Neuron (in vitro differentiated cells): ENCODE results near the gene CATSPERZ.

Source experiments
- H2AFZ ChIP-seq: one replicate; pipeline ENCODE4 v1.6.1; 2013; ENCODE audit warnings: low read depth, mild to moderate bottlenecking, inconsistent platforms, low read length, moderate library complexity
- H3K27me3 ChIP-seq: one replicate; pipeline ENCODE4 v1.6.1; 2013; ENCODE audit warnings: low read length; ENCODE audit not compliant: insufficient read depth
- H3K36me3 ChIP-seq: one replicate; pipeline ENCODE4 v1.6.1; 2013; ENCODE audit warnings: low read length; ENCODE audit not compliant: insufficient read depth
- H3K4me1 ChIP-seq: one replicate; pipeline ENCODE4 v1.6.1; 2013; ENCODE audit warnings: low read length; ENCODE audit not compliant: insufficient read depth
- H3K4me3 ChIP-seq: 2 replicates; pipeline ENCODE4 v1.5.1; 2013; ENCODE audit warnings: mild to moderate bottlenecking, low read length, moderate library complexity
- H3K9me3 ChIP-seq: one replicate; pipeline ENCODE4 v1.6.1; 2013; ENCODE audit warnings: low read length

CATSPERZ gene

GRCh38 chr11:64258946-64259532 is 41.1 kb upstream of the CATSPERZ start:
- Histone ChIP-seq H3K9me3 (no peaks in the 10 kb centered on the region), H3K4me1 (no peaks in the 10 kb centered on the region), H3K27me3 (no peaks in the 10 kb centered on the region), H3K4me3 (no peak overlapping the region), H3K36me3 (peaks cover 56% of the 10 kb centered on the region), H2AFZ (no peak overlapping the region)

DNA sequence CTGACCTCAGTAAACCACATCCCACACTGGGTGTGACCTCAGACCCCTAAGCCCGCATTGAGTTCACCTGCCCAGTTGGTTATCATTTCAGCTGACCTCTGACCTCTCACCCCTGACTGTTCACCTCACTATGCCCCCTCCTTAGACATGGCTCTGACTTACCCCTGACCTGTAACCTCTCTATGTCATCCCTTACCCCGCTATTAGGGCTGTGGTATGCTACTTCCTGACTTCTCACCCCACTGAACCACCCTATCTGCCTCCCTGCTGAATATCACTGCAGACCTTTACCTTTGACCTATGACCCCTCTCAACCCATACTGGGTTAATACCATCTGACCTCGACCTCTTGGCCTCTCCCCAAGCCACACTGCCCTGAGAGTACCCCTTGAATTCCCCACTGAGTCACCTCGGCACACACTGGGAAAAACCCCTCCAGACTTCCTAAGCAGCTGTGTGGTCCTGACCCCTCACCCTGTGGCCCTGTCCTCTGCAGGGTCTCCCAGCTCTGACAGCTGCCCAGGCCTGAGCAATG is 40.6 kb upstream of the CATSPERZ start:
- Histone ChIP-seq H3K9me3 (no peaks in the 10 kb centered on the region), H3K4me1 (no peaks in the 10 kb centered on the region), H3K36me3 (peaks cover 56% of the 10 kb centered on the region), H2AFZ (no peak overlapping the region), H3K4me3 (no peak overlapping the region), H3K27me3 (no peaks in the 10 kb centered on the region)

DNA sequence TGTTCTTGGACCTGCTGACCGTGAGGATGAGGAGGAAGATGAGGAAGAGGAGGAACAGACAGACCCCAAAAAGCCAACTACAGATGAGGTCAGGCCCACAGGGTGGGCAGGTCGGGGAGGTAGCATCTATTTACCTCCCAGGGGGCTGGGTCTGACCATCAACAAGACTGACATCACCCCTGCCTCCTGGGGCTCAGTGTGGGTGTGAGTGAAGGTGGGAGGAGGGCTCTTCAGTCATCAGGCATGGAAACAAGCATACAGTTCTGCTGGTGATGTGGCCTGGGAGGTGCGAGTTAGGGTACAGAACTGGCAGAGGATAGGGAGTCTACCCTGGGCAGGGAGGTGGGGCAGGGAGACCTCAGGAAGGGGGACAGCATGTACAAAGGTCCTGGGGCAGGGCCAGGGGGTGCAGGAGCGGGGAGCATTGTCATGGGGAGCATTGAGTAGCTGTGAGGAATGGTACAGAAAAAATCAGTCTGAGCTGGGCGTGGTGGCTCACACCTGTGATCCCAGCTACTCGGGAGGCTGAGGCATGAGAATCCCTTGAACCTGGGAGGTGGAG is 39.9 kb upstream of the CATSPERZ start:
- no peak overlapping the region for H2AFZ ChIP-seq
- H3K36me3 ChIP-seq = peaks cover 56% of the 10 kb centered on the region
- no peaks in the 10 kb centered on the region for H3K9me3 ChIP-seq
- H3K27me3 ChIP-seq = no peaks in the 10 kb centered on the region
- H3K4me3 ChIP-seq = no peak overlapping the region
- H3K4me1 ChIP-seq = no peaks in the 10 kb centered on the region

DNA sequence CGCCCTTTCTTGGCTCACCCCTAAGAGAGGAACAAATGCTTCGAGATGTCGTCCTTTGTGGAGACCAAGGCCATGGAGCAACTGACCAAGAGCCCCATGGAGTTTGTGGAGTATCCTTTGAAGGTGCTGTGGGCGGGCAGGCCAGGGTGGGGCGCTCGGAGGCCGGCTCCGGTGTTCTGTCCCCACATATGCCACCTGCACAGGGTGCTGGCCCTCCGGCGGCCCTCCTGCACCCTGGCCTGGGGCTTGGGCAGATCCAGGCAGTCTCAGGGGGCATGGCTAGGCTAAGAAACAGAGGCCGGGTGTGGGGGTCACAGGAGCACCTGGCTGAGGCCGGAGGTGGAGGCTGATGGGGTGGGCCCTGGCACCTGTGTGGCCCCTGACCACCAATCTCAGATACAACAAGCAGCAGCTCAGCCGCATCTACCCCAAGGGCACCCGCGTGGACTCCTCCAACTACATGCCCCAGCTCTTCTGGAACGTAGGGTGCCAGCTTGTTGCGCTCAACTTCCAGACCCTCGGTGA is 38.5 kb upstream of the CATSPERZ start:
- H3K4me3 ChIP-seq = no peak overlapping the region
- no peaks in the 10 kb centered on the region for H3K4me1 ChIP-seq
- no peak overlapping the region for H2AFZ ChIP-seq
- H3K27me3 ChIP-seq = no peaks in the 10 kb centered on the region
- no peaks in the 10 kb centered on the region for H3K9me3 ChIP-seq
- H3K36me3 ChIP-seq = peaks cover 52% of the 10 kb centered on the region

DNA sequence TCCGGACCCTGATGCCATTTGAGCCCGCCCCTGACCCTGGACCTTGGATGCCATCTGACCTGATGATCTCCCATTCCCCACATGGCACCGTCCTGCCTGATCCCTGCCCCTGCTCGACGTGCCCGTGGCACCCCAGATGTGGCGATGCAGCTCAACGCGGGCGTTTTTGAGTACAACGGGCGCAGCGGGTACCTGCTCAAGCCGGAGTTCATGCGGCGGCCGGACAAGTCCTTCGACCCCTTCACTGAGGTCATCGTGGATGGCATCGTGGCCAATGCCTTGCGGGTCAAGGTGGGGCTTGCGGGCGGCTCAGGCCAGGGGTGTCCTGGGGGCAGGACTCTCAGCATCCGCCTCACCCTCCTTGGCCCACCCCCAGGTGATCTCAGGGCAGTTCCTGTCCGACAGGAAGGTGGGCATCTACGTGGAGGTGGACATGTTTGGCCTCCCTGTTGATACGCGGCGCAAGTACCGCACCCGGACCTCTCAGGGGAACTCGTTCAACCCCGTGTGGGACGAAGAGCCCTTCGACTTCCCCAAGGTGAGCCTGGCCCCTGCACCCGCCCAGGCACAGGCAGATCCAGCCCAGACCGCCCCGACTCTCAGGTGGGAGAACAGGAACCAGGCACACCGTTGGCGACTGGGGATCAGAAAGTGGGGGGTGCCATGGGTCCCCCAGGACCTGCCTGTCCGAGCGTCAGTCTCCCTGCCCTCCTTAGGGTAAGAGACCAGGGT is 37.7 kb upstream of the CATSPERZ start:
- Histone ChIP-seq H3K27me3 (no peaks in the 10 kb centered on the region), H3K36me3 (peaks cover 51% of the 10 kb centered on the region)

GRCh38 chr11:64263021-64263946 is 36.9 kb upstream of the CATSPERZ start:
- Histone ChIP-seq H3K36me3 (peaks cover 48% of the 10 kb centered on the region), H2AFZ (no peak overlapping the region), H3K9me3 (no peaks in the 10 kb centered on the region), H3K27me3 (no peaks in the 10 kb centered on the region), H3K4me1 (peaks cover under 1% of the 10 kb centered on the region), H3K4me3 (no peak overlapping the region)

More for the DNA sequence above, 37.7 kb upstream of the CATSPERZ start:
- no peak overlapping the region for H2AFZ ChIP-seq
- no peak overlapping the region for H3K4me3 ChIP-seq
- H3K4me1 ChIP-seq = no peaks in the 10 kb centered on the region
- H3K9me3 ChIP-seq = no peaks in the 10 kb centered on the region

GRCh38 chr11:64263947-64264317 is 36.2 kb upstream of the CATSPERZ start:
- Histone ChIP-seq H2AFZ (no peak overlapping the region), H3K9me3 (no peaks in the 10 kb centered on the region), H3K36me3 (peaks cover 43% of the 10 kb centered on the region), H3K27me3 (no peaks in the 10 kb centered on the region), H3K4me3 (no peak overlapping the region), H3K4me1 (peaks cover 7% of the 10 kb centered on the region)

- Histone ChIP-seq H3K9me3 (no peaks in the 10 kb centered on the region), H3K4me1 (peaks cover 9% of the 10 kb centered on the region), H3K4me3 (no peak overlapping the region), H3K27me3 (no peaks in the 10 kb centered on the region), H3K36me3 (peaks cover 40% of the 10 kb centered on the region), H2AFZ (no peak overlapping the region)
Observed at GRCh38 chr11:64264371-64264852, 35.7 kb upstream of the CATSPERZ start.

DNA sequence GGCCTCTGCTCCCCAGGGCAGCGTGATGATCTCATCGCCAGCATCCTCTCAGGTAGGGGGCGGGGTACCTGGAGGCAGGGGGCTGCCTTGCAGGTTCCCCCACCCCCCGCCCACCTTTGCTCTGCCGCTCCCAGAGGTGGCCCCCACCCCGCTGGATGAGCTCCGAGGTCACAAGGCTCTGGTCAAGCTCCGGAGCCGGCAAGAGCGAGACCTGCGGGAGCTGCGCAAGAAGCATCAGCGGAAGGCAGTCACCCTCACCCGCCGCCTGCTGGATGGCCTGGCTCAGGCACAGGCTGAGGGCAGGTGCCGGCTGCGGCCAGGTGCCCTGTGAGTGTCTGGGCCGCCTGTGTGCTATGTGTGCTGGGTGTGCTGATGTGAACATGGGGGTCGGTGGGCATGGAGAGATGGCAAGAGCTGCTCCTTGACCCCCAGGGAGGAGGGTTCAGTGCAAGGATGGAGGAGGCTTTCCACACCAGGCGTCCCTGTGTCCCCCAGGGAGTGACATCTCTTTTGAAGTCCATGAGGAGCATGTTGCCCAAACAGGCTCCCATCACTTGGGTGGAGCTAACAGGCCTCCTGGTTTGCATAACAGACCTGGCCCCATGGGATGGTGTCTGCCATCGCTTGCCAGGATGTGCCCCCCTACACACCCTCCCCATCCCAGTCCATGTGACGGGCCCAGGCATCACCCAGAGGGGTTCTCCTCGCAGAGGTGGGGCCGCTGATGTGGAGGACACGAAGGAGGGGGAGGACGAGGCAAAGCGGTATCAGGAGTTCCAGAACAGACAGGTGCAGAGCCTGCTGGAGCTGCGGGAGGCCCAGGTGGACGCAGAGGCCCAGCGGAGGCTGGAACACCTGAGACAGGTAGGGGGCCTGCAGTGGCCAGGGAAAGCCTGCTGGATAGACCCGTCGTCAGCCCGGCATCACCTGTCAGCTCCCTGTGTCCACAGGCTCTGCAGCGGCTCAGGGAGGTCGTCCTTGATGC is 34.7 kb upstream of the CATSPERZ start:
- Histone ChIP-seq H3K27me3 (no peaks in the 10 kb centered on the region), H3K4me1 (peaks cover 11% of the 10 kb centered on the region), H3K9me3 (no peaks in the 10 kb centered on the region), H3K36me3 (peaks cover 31% of the 10 kb centered on the region), H2AFZ (no peak overlapping the region), H3K4me3 (no peak overlapping the region)

DNA sequence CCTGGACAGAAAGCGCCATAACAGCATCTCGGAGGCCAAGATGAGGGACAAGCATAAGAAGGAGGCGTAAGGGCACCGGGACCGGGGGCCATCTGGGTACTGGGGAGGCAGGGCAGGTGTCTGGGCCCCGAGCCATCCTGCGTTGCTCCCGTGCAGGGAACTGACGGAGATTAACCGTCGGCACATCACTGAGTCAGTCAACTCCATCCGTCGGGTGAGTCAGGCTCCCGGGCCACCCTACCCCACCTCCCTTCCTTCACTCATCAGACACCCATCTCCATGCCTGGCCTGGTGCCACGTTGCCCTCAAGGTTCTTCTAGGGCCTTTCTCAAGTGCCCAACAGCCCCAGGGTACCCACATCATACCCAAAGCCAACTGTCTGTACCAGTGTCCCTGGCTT is 33.8 kb upstream of the CATSPERZ start:
- Histone ChIP-seq H3K4me1 (peaks cover 13% of the 10 kb centered on the region), H3K4me3 (no peak overlapping the region), H3K27me3 (no peaks in the 10 kb centered on the region), H3K36me3 (peaks cover 27% of the 10 kb centered on the region), H3K9me3 (no peaks in the 10 kb centered on the region), H2AFZ (no peak overlapping the region)

DNA sequence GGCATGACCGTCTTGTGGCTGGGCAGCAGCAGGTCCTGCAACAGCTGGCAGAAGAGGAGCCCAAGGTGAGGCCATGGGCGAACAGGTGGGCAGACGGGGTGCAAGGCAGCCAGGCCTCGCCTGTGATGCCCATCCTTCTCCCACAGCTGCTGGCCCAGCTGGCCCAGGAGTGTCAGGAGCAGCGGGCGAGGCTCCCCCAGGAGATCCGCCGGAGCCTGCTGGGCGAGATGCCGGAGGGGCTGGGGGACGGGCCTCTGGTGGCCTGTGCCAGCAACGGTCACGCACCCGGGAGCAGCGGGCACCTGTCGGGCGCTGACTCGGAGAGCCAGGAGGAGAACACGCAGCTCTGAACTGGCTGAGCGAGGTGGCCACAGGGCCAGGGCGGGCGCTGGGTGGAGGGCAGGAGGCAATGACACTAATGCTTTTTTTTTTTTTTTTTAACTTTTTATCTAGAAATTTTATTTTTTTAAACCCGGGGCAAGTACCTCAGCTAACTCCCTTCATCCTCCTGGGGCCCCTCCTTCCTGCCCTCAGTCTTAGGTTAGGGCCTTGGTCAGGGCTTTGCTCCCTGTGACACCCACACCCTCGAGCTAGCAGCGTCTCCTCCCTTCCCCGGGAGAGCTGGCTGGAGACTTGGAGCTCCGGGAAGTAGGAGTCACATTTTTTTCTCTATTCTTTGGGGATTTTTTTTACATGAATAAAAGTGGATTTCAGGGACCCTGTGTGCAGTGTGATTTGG is 32.8 kb upstream of the CATSPERZ start:
- Histone ChIP-seq H3K9me3 (no peaks in the 10 kb centered on the region), H3K4me1 (peaks cover 22% of the 10 kb centered on the region), H3K4me3 (no peak overlapping the region), H3K36me3 (peaks cover 17% of the 10 kb centered on the region), H3K27me3 (no peaks in the 10 kb centered on the region), H2AFZ (no peak overlapping the region)
